Stimulated activated CD8-positive, alpha-beta memory T cell treated with anti-CD3 and anti-CD28 coated beads, Interleukin-12 subunit alpha, Interleukin-12 subunit beta, amount 100 ng/mL, for 1 hour (primary cell): ENCODE measurements around the gene PGLYRP3.

Source experiments
- DNase-seq: peaks from one replicate; pipeline ENCODE4 v3.0.0-alpha.2; 2020; ENCODE audit warnings: low read depth

Gene PGLYRP3

DNA sequence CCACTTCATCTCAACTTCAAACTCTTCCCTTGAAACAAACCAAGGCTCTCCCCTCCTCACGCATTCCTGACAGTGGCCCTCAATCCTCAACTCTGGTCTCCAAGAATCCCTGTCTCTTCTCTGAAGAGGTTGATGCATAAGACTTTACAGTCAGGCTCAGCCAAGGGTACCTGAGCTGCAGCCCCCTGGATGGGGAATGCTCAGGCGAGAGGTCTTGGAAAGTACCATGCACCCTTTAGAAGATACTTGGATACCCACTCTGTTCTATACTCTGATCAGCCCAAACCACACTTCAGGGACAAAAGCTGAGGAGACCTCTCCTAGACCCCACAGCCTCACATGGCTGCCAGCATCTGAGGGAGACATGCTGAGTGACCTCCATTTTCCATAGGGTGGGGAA is 536 bp upstream of the PGLYRP3 start:
- DNase-seq = no peak

DNA sequence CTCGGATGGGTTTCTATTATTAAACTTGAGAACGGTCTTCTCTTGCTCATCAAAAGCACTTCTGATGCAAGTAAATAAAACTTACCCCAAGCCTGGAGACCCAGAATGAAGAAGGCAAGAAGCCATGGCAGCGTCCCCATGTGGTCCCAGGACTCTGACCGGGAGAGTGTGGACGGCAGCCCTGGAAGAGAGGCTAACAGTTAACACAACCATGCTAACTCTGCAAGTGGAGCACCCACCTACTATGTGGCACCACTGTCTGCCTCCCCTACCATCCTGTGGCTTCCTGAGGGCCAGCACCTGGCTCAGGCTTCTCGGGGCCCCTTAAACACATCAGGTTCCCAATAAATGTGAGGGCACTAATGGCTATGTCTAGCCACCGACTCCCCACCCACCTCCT is 2.2 kb downstream of the PGLYRP3 start:
- DNase-seq = no peak

DNA sequence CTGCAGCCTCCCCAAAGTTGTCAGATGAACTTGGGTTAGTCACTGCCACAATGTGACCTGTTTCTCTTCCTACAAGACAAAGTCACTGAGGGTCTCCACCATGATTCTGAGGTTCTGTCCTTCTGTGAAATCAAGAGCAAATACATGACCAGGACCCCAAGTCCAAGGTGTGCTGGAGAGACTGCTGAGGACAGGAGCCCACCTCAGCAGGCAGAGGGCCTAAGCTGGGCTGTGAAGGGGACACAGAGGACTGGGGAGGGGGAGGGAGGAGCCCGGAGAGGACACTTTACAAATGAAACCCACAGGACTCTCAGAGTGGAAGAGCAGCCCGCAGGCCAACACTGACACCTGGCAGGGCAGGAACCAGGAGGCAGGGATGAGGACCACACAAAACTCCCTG is 3.3 kb downstream of the PGLYRP3 start:
- no peak for DNase-seq

DNA sequence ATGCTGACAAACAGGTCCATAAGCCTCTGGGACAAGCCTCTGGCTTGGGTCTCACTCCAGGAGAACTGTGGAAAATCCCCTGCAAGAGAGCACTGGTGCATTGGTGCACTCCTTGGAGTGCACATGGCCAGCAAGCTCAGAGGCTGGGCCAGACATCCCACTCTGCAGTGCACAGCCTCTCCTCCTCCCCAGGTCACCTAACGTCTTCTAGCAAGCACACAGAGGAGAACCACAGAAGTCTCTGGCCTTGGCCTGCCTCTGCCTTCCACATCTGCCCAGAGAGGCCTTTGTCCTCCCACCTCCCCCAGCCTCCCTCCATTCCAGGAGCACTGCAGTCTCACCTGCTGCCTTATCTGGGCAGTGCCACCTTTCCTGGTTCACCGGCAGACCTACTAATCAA is 4.2 kb downstream of the PGLYRP3 start:
- DNase-seq = no peak

DNA sequence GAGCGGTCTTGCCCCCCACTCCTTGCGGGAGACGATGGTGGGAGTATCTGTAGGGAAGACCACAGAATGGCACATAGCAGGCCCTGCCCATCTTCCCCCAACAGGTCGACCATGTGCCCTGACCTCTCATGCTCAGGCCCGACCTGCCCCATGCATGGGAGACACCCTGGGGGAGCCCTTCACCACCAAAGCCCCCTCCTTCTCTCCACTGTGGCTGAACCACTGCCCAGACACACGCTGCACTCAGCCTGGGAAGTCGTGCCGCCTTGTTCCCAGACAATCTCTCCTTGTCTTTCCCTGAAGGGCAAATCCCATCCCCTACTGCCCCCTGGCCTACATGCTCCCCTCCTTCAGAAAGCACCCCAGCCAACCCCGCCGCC is 5.5 kb downstream of the PGLYRP3 start:
- no peak for DNase-seq

DNA sequence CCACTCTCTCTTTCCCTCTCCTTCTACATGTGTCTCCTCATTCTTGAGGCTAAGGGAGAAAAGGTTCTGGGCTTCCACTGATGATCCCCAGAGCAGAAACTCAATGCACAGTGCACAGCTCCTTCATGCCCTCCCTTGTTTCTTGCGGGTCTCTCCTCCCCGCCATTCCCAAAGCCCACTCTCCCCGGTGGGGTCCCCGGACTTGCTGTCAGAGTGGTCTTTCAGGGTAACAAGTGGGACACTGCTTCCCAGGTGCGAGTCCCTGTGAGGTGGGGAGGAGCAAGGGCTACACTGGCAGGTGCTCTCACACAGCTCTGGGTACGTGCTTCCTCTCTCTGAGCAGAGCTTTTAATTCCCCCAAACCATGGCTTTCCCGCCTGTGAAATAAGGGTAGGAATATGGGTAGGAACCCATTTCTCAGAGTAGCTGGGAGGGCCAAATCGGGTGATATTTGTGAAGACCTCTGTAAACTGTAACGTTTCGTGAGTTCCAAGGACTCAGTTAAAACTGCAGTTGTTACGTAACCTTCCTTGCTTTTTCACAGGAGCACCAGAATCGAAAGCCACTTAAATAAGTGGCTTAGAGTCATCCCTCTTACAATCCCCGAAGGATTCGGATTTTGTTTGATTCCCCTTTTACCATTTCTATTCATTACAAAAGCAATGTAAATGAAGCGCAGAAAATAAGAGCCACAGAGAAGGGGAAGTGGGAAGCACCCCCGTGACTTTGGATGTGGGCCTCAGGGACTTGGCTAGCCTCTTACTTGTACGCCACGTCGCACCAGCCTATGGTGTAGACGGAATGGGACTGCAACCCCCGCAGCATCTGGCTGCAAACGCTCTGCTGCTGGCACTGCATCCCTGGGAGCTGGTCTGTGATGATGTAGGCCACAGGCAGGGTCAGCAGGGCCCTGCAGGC is 6.2 kb downstream of the PGLYRP3 start:
- no peak for DNase-seq

DNA sequence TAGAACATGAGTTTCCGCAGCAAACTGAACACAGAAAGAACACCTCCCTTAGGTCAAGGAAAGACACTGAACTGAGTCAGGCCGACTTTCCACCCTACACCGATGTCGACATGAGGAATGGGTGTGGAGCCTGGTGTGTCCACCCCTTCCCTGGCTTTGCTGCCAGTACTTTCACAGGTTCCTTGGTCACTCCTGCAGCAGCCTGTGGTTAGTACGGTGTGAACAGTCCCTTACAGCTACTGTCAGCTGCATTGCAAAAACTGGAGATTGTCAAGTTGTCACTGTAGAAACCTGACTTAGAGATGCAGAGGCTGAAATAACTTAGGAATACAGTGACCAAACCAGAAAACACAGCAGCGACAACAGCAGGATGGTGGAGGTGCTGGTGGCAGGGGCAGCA is 7.1 kb downstream of the PGLYRP3 start:
- DNase-seq = no peak

DNA sequence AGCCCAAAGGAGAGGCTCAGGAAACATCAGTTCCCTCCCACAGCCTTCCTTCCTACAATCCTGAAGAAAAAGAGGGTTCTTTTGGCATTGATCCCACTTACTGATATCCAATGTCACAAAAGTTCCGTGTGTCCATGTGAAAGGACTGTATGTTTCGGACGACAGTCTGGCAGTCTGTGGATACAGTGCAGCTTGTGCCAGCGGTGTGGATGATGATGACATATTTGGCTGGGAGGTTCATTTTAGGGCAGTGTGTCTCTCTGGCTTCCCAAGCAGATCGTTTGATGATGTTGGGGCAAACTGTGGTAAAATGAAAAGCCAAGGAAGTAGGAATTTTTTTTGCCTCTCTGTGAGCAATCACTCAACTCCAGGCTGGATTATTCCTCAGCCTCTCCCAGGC is 10.4 kb downstream of the PGLYRP3 start:
- no peak for DNase-seq

DNA sequence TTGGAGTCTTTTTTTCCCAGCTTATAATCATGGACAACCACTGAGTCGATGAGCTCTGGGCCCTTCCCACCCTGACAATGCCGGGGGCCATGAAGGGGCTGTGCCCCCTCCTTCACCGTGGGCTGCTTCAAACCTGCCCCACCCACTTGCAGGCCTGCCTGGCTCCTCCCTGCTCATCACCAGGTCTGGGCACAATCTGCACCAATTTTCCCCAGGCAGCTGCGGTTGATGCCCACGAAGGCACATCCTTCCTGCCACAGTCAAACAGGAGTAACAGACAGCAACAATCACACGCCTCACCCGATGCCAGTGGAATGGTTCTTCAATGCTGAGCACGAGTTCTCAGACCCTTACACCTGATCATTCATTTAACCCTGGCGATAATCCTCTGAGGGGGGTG is 18.9 kb downstream of the PGLYRP3 start:
- DNase-seq = no peak

DNA sequence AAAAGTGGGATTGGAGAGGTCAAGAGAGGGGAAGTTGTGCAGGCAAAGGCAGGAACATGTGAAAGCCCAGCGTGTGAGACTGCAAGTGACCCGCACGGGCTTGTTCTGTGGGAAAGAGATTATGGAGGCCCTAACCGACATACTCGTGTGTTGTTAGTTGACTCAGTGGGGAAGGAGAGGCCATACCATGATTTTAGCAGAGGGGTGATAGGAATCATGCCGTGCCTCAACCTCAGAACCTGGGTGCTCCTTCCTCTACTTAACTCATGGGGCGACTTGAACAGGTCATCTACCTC is 19.3 kb downstream of the PGLYRP3 start:
- no peak for DNase-seq

DNA sequence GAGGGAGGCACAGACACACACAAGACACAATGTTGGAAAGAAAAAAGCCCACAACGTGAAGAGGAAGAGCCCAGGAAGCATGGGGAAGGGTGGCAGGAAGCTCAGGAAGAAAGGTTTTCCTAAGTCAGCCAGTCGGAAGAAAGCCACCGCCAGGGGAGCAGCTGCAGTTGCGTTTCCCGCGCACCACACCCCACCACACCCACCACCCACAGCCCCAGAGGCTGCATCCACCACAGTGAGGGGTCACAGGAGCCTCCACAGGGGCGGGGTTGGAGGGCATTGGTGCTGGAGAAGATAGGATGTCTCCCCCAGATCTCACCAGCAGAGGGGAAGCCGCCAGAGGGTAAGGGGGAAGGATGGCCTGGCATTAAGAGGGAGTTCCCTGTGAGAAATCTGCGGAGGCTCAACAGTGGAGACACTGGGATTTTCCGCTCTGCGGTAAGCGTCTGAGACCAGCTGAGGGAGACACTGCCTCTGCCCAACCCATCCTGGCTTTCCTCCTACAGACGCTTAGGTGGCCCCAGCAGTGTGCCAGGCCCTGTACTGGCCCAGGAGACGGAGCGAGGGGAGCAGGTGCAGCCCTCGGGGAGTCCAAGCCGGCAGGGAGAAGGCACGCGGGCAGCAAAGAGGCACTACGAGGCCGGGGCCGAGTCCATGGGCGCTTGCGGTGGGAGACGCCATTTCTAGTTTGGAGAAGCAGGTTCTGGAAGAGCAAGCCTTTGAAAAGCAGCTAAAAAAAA is 19.8 kb downstream of the PGLYRP3 start:
- DNase-seq = no peak

DNA sequence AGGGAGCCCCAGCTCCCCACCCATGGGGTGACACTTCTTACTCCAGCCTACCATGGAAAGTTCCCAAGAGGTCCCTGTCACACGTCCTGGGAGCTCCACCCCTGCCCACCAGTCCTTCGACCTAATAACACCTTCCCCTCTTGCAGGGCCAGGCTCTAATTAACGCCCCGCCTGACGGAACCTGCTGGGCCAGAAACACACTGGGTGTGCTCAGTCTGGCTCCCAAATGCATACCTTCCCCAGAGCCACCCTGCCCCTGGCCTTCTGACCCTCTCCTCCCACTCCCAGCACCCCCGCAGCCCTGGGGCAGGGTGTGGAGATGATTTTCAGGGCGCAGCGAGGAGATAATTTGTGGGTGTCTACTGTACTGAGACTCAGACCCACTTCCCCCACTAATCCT is 20.6 kb downstream of the PGLYRP3 start:
- no peak for DNase-seq

DNA sequence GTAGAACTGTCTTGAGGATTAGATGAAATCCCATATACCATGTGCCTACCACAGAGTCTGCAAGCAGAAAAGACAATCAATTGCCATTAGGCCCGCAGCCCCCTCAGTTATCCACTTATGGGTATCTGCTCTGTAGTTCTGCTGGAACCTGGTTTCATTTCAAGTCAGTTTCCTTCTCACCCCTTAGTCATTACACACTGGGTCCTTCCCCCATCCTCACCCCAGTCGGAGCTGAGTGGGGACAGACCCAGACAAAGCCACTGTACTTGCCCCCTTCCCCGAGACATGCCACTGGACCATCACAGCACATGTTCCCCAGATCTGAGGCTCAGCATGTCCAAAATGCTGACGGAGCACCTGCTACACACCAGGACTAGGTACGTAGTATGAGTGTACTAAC is 21.2 kb downstream of the PGLYRP3 start:
- DNase-seq = no peak

DNA sequence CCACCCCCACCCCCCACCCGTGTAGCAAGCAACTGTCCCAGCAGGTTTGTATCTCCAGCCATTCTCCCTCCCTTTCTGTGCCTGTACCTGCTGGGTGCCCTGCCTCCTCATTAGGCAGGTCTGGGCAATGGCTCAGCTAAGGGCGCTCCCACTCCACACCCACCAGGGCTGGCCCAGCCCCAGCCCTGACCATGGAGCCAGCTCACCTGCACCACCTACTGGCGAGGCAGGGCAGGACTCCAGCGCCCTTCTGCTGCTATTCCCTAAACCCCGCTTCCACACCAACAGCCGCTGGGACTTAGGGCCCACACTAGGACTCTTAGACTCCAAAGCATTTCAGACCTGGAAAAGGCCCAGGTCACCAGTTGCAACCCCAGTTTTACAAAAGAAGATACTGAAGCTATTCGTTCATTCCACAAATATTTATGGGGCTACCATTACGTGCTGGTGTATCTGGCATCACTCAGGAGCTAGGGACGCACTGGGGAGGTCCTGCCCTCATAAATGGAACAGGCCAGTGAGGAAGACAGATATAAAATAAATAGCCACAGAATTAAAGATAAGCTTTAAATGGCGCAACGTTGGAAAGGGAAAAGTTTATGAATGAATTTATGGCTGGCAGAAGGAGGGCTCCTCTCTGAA is 24.0 kb downstream of the PGLYRP3 start:
- DNase-seq = no peak

DNA sequence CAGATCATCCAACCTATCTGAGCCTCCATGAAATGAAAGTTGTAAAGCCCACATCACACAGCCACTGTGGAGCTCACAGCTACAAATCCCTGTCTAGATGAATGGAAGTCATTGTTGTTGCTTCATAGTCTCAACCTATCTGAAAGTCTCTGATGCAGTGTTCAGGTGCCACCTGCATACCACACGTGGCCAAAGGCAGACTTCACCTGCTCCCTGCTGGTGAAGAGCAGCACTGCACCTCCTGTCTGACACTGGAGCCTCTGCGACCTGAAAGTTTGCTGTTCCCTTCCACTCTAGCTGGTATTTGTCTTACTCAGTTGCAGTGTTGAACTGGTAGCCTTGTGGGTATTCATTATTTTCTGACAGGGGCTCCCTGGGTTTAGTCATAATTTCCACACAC is 34.9 kb downstream of the PGLYRP3 start:
- DNase-seq = no peak

DNA sequence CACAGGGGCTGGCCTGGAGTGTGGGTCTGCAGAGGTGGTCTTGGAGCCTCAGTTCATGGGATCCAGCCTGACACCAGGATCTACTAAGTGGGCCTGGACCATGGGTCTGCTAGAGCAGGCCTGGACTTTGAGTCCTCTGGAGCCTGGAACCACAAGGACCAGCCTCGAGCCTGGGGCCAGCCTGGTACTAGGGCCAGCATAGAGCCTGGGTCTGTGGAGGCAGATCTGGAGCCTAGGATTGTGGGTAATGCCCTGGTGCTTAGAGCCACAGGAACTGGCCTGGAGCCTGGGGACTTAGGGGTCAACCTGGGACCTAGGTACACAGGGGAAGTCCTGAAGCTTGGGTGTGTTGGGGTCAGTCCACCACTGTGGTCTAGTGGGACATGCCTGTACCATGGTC is 40.6 kb downstream of the PGLYRP3 start:
- no peak for DNase-seq

DNA sequence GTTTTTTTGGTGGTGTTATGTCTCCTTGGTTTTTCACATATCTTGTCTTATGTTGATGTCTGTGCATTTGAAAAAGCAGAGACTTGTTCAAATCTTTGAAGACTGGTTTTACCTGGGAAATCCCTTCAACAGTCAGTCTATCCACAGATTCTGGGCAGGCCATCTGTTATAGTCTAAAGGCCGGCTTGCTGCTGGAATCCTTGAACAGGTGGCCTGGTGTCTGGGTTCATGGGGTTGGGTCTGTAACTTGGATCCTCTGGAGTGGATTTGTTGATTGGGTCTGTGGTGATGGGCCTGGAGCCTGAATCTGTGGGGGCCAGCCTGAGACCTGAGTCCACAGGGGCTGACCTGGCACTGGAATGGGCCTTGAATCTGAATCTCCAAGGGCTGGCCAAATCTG is 41.0 kb downstream of the PGLYRP3 start:
- DNase-seq = no peak

DNA sequence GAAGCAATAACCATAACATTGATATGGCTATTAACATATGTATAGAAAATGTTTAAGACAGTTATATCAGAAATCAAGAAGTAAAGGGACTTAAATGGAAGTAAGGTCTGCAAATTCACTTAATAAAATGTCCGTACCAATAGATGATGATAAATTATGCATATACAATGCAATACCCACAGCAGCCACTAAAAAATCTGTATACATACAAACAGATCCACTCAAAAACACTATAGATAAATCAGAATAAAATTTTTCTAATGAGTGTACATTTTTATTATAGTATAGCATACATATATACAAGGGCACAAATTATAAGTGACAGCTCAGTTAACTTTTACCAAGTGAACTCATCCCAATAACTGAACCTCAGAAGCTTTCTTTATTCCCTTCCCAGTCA is 47.3 kb downstream of the PGLYRP3 start:
- no peak for DNase-seq

DNA sequence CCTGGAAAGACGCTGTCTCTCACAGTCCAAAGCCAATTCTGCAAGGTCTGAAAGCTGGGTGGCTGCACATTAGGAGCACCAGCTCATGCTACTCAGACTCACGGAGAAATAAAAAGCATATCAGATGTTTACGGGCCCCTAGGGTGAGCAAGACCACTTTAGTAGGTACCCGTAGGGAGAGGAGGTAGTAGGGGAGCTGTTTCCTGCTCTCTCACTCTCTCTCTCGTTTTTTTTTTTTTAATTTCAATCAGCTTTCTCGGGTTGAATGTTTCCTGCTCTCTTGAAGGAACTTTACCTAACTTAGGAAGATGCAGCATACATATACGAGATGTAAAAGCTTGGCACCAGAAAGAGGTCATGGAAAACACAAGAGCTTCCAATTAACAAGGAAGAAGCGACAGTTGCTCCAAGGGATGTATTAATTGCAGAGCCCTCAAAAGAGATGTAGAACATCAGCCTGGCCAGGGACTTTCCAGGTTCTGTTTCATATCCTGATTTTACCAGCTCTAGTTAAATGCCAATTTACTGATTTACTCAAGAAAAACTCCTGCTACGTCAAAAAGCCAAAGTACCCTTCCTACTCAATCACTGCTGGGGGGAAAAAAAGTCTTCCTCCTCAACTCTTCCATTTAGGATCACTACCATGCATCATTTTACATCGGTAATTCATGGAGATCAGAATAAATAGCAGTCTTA is 50.1 kb downstream of the PGLYRP3 start:
- DNase-seq = no peak

DNA sequence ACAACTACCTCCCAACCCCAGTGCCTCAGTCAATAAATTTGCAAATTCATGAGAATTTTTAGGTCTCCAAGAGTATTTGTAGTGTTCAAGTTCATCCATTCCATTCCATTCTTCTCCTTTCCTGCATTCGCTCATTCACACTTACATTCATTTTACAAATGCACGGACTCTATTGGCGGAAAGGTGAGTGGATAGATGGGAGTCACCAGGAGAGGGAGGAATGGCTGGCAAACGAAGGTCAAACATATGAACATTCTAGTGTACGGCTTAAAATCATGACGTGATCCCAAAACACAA is 50.7 kb downstream of the PGLYRP3 start:
- no peak for DNase-seq

DNA sequence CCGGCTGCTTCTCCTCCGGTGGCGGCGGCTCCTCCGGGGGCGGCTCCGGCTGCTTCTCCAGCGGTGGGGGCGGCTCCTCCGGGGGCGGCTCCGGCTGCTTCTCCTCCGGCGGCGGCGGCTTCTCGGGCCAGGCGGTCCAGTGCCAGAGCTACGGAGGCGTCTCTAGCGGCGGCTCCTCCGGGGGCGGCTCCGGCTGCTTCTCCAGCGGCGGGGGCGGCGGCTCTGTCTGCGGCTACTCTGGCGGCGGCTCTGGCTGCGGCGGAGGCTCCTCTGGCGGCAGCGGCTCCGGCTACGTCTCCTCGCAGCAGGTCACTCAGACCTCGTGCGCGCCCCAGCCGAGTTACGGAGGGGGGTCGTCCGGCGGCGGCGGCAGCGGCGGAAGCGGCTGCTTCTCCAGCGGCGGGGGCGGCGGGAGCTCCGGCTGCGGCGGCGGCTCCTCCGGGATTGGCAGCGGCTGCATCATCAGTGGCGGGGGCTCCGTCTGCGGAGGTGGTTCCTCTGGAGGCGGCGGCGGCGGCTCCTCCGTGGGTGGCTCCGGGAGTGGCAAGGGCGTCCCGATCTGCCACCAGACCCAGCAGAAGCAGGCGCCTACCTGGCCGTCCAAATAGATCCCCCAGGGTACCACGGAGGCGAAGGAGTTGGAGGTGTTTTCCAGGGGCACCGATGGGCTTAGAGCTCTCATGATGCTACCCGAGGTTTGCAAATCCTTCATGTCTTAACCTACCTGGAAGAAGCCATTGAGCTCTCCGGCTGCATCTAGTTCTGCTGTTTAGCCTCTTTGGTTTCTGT is 51.3 kb downstream of the PGLYRP3 start:
- no peak for DNase-seq
